GM10266 (cell line): ENCODE data around the gene ALG12.
"Not testable (repeated sequence)": the region's sequence is repeated elsewhere in the genome, so short reads cannot be mapped to it uniquely, and the experiment has no call there.

ENCODE experiments used
- DNase-seq: peaks from one replicate; pipeline ENCODE4 v3.0.0; 2012; ENCODE audit errors: extremely low spot score
- TF ChIP-seq, protein P1 (sequence below): IDR thresholded peaks from 2 replicates; pipeline ENCODE4 v1.5.1; 2012; ENCODE audit warnings: mild to moderate bottlenecking, low read depth; ENCODE audit not compliant: control insufficient read depth, insufficient read depth; ENCODE audit errors: missing control alignments

Gene ALG12

DNA sequence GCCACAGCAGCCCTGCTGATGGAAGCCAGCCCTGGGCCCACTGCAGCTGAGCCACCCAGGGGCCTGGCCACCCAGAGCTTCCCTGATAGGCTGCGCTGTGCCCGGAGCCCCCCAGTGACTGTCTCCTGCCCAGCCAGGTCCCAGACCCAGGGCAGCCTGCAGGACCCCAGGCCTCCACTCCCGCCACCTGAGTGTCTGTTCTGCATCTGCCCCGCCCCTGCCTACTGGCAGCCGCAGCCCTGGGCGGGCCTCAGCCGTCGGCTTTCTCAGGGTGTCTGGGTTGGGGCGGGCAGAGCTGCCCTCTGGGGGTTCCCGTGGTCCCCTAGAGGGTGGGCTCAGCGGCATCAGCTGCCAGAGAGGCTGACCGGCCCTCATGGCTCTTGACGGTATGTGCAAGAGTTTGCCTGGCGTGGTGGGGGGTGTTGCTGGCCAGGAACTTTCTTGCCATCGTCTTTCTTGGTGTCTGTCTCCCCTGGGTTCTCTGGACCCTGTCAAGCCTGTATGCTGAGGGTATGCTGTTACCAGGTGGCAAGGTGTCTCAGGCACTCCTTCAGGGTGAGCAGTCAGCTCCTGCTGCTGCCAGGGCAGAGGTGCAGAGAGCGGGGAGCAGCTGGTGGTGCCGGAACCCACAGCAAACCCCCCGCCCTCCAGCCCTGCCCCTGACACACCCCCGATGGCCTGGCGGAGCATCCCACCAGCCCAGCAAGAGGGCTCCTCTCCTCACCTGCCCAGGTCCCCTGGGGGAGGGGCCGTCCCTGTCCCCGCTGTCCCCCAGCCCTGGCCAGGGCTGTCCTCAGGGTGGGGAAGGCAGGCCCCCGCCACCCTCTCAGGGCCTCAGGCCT is 30.1 kb upstream of the ALG12 start:
- TF ChIP-seq, protein P1, sequence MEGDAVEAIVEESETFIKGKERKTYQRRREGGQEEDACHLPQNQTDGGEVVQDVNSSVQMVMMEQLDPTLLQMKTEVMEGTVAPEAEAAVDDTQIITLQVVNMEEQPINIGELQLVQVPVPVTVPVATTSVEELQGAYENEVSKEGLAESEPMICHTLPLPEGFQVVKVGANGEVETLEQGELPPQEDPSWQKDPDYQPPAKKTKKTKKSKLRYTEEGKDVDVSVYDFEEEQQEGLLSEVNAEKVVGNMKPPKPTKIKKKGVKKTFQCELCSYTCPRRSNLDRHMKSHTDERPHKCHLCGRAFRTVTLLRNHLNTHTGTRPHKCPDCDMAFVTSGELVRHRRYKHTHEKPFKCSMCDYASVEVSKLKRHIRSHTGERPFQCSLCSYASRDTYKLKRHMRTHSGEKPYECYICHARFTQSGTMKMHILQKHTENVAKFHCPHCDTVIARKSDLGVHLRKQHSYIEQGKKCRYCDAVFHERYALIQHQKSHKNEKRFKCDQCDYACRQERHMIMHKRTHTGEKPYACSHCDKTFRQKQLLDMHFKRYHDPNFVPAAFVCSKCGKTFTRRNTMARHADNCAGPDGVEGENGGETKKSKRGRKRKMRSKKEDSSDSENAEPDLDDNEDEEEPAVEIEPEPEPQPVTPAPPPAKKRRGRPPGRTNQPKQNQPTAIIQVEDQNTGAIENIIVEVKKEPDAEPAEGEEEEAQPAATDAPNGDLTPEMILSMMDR = no peak

DNA sequence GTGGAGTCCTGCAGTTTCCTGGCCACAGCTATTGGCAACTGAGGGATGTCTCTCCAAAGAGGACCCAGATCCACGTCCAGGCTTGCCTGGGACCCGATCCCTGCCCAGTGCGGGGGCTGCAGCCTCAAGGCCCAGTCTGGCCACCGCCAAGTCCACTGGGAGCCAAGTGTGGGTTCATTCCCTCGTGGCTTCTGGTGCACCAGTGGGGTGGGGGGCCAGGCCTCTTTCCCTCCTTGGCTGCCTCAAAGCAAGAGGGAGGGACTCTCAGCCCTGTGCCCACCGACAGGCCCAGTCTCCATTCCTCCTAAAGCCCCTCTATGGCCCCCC is 29.0 kb upstream of the ALG12 start:
- no peak for DNase-seq

More for the DNA sequence above, 30.1 kb upstream of the ALG12 start:
- no peak for DNase-seq

DNA sequence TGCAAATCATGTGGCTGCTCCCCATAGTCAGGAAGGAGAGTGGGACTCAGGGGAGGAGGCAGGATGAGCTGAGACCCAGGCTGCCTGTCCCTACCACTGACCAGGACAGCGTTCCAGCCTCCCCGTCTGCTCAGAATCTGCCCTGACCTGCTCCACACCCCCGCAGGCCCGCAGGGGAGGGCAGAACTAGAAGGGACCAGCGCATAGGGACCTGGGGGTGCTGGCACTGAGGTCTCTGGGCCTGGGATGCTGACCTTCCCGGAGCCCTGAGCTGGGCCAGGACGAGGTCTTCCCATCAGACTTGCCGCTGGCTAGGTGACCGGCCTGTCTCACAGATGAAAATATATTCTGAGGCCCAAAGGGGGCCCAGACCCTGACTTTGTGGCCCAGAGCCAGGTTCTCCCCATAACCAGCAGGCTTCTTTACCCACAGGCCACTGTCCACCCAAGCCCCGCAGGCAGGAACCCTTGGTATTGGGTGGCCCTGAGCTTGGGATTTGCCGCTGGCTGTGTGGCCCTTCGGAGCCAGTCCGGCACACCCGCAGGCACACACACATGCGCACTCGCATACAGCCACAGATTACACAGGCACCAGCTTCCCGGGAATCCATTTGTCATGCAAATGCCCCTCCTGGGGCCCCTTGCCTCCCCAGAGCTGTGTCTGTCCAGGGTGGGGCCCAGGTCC is 28.5 kb upstream of the ALG12 start:
- no peak for DNase-seq
- TF ChIP-seq, protein P1 = no peak

More for the DNA sequence above, 29.0 kb upstream of the ALG12 start:
- TF ChIP-seq, protein P1 = no peak

DNA sequence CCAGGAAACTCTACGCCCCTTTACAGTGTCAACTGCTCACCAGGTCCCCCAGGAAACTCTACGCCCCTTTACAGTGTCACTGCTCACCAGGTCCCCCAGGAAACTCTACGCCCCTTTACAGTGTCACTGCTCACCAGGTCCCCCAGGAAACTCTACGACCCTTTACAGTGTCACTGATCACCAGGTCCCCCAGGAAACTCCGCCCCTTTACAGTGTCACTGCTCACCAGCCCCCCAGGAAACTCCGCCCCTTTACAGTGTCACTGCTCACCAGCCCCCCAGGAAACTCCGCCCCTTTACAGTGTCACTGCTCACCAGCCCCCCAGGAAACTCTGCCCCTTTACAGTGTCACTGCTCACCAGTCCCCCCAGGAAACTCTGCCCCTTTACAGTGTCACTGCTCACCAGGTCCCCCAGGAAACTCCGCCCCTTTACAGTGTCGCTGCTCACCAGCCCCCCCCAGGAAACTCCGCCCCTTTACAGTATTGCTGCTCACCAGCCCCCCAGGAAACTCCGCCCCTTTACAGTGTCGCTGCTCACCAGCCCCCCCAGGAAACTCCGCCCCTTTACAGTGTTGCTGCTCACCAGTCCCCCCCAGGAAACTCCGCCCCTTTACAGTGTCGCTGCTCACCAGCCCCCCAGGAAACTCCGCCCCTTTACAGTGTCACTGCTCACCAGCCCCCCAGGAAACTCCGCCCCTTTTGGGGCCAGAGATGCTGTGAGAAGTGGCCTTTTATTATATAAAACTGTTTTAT is 27.0 kb upstream of the ALG12 start:
- DNase-seq = not testable (repeated sequence)

DNA sequence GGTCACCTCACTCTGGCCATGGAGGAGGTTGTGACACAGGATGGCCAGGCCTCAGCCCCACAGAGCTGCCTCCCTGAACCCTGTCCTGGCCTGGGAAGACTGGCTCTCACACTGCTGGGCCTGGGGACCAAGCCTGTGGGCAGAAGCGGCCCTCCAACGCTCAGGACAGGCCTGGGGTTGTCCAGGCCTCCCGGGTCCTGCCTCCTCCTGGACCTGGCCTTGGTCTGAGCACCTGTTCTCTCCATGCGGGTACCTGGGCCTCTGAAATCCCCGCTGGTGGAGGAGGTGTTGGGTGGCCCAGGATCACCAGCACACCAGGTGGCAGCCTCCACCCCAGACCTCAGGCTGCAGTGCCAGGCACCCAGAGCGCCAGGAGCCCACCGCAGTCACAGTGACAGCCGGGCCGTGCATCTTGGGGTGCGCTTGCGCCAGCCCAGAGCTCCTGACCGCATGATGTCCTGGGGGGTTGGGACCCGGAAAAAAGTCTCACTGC is 26.2 kb upstream of the ALG12 start:
- TF ChIP-seq, protein P1 = no peak
- no peak for DNase-seq

DNA sequence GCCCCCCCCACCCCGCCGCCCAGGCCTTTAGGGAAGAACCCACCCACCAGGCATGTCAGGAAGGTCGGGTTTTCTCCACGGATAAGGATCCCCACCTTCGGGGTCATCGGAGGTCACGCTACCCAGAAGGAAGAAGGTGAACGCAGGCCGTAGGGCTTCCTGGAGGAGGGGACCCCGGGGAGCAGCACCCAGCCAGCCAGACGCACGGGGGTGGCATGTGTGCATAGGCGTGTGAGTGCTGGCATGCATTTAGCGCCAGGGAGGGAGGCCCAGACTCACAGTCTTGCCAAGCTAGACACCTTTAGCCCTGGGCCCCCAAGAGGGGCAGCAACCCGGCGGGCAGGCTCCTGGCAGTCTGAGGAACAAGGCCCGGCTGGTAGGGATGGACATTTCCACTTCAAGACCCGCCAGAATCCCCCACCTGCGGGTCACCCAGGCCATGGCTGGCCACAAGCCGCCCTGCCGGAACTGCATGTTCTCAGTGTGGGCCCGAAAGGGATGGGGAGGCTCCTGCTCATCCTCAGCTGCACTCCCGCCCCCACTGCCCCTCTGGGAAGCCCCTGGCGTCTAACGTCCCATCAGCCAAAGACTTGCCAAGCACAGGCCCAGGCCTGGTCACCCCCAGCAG is 25.6 kb upstream of the ALG12 start:
- DNase-seq = no peak
- TF ChIP-seq, protein P1 = no peak

DNA sequence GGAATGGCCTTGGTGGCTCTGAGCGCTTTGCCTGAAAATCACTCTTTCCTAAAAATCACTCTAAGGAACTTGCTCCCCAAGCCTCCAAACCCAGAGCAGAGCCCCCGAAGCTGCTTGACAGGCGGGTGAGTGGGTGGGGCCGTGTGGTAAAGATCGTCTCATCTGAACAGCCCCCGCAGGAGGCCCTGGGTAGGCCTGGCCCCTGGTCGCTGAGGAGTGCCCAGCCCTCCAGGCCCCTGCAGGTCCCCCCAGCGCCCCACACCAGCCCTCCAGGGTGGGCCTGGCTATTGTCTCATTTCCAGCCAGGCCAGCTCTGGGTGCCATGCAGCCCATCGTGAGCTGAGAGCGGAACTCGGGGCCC is 25.1 kb upstream of the ALG12 start:
- TF ChIP-seq, protein P1 = no peak
- no peak for DNase-seq
